Astrocyte of the cerebellum (primary cell): Measurements from ENCODE around the gene MAGI1.

Experiments used
- DNase-seq: peaks from one replicate; pipeline ENCODE4 v3.0.0-alpha.2; 2011; ENCODE audit warnings: low read depth
- H3K4me3 ChIP-seq: 2 replicates; pipeline ENCODE4 v1.5.1; 2011; ENCODE audit warnings: mild to moderate bottlenecking, low read depth, low read length, moderate library complexity
- in situ Hi-C: cut with HindIII; loops from 2 replicates; pipeline ENCODE4 v1.10.0; 2017; ENCODE audit warnings: low sequenced_read_pairs
- TF ChIP-seq, protein P1 (sequence below): IDR thresholded peaks from 2 replicates; pipeline ENCODE4 v1.5.1; 2012; ENCODE audit warnings: low read length, low read depth, moderate library complexity, mild to moderate bottlenecking; ENCODE audit errors: missing control alignments

The MAGI1 gene

DNA sequence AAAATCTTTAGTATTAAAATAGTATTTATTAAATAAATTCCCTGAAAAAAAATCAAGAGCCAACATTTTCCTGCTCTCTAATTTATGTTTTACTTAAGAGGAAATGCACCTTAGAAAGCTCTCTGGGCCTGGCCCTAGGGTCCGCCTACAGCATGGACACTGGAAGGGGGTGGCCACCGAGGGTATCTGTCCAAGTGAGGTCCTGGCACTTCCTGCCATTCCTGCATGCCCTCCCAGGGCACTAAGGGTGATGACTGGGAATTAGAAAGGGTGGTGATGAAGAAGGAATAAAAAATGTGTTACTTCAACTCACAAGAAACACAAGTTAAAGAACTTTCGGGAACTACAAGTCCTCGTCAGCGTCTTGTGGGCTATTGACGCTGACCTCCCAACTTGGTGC lies 92.8 kb downstream of the MAGI1 start:
- in situ Hi-C loops = no loop called here
- TF ChIP-seq, protein P1, sequence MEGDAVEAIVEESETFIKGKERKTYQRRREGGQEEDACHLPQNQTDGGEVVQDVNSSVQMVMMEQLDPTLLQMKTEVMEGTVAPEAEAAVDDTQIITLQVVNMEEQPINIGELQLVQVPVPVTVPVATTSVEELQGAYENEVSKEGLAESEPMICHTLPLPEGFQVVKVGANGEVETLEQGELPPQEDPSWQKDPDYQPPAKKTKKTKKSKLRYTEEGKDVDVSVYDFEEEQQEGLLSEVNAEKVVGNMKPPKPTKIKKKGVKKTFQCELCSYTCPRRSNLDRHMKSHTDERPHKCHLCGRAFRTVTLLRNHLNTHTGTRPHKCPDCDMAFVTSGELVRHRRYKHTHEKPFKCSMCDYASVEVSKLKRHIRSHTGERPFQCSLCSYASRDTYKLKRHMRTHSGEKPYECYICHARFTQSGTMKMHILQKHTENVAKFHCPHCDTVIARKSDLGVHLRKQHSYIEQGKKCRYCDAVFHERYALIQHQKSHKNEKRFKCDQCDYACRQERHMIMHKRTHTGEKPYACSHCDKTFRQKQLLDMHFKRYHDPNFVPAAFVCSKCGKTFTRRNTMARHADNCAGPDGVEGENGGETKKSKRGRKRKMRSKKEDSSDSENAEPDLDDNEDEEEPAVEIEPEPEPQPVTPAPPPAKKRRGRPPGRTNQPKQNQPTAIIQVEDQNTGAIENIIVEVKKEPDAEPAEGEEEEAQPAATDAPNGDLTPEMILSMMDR = no peak
- DNase-seq = no peak
- H3K4me3 ChIP-seq = no peak overlapping the region

DNA sequence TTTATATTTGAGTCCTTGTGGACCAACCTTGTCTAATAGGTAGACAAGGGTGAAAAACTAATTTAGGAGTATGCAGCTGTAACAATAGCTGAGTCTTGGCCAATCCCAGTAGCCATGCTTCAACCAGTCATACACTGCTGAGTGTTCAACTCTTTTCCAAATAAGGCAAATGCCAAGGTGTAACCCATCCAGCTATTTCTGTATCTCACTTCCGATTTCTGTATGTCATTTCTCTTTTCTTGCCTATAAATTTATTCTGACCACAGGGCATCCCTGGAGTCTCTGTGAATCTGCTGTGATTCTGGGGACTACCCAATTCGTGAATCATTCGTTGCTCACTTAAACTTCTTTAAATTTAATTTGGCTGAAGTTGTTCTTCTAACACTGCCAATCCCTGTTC lies 93.2 kb downstream of the MAGI1 start:
- in situ Hi-C loops = no loop called here
- no peak overlapping the region for H3K4me3 ChIP-seq
- DNase-seq = no peak

DNA sequence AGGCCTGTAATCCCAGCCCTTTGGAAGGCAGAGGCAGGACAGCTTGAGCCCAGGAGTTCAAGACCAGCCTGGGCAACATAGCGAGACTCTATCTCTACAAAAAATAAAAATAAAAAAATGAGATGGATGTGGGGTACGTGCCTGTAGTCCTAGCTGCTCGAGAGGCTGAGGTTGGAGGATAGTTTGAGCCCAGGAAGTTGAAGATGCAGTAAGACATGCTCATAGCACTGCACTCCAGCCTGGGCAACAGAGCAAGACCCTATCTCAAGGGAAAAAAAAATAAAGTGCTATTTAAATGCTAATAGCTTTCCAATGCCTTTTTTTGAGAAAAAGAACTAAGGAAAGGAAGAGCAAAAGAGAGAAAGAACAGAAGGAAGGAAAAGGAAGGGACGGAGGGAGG lies 94.5 kb downstream of the MAGI1 start:
- in situ Hi-C loops = no loop called here
- TF ChIP-seq, protein P1 = no peak
- no peak for DNase-seq
- H3K4me3 ChIP-seq = no peak overlapping the region

More for the DNA sequence above, 93.2 kb downstream of the MAGI1 start:
- TF ChIP-seq, protein P1 = no peak

DNA sequence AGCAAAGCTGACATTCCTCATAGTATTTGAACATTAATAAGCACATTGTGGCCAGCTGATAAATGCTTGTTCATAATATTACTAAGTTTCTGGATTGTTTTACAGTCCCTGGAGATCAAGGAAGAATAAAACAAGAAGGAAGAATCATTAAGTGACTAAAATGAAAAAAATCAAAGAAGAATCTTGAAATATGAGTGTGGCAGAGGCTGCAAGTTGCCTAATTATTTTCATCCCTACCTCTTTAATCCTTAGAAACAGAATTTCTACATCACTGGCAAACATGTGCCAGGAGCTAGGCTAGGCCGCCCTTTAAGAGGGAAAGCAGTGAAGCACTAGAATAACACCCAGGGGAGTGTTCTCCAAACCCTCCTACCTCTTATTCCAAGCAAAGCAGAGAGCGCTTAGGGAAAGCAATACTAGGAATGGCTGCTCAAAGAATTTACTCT lies 98.9 kb downstream of the MAGI1 start:
- no peak overlapping the region for H3K4me3 ChIP-seq
- DNase-seq = no peak
- TF ChIP-seq, protein P1 = no peak
- in situ Hi-C loops = no loop called here

DNA sequence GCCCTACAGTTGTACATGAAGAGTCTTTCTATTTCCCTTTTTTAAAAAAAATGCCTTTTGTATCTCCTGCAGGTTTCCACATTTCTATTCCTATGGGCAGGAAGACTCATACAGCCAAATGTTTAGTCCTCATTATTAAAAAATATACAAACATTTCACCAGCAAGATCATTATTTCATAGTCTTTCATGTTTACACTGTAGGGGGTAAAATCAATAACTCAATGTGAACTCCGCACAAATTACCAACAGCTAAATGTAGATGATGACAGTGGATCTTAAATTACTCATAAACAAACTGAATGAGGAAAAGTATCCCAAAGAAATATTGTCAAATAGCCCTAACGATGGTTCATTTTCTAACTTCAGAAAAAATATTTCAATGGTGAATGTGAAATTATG lies 99.5 kb downstream of the MAGI1 start:
- TF ChIP-seq, protein P1 = no peak
- H3K4me3 ChIP-seq = no peak overlapping the region
- in situ Hi-C loops = no loop called here
- DNase-seq = no peak

DNA sequence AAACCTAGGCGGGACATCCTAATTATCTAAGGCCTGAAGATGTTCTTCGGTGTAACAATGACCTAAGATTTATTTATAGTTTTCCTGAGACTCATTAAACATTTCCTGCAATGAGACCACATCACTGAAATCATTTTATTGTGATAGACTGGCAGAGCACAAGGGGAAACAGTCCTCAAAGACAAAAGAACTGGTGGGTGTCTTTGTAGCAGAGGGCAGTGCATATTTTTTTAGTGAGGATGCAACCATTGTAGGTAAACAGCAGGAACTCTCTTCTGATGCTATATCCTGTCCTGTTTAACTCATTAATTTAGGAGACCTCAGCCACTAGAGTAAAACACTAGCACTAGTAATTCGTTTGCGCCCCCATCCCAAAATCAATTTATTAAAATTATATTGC lies 100.0 kb downstream of the MAGI1 start:
- H3K4me3 ChIP-seq = no peak overlapping the region
- in situ Hi-C loops = no loop called here
- DNase-seq = no peak
- TF ChIP-seq, protein P1 = no peak

DNA sequence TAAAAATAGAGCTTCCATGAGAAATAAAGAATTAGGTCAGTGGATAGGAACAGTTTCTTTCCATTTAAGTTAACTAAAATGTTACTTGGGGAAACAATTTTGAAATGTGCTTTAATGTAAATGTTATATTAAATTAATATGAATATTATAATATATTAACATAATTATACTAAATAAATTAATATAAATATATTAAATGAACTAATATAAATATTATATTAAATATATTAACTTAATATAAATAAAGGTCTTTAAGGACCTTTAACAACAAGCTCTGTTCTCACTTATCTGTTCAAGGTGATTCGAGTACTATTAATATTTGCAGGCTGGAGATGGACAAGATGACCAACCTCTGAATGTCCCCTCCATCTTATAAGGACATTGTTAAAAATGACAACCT lies 100.6 kb downstream of the MAGI1 start:
- TF ChIP-seq, protein P1 = no peak

More for the DNA sequence above, 100.6 kb downstream of the MAGI1 start:
- no peak for DNase-seq
- in situ Hi-C loops = no loop called here
- H3K4me3 ChIP-seq = no peak overlapping the region
